ENCODE data around the gene AGAP3. TPM values are rescaled to one million over a fixed set of nuclear protein-coding genes. Genes with fewer than 3 reads are reported as not detected.

The AGAP3 gene
- total RNA-seq, 1 donor from 2014 or later = 156 TPM

GRCh38 chr7:151133986-151134742 is 47.9 kb downstream of the AGAP3 start:
- Mint-ChIP-seq H3K9me3 (ENCODE audit: unreplicated experiment) (no peaks in the 10 kb centered on the region), H3K36me3 (ENCODE audit: low read depth, unreplicated experiment) (peaks cover 17% of the 10 kb centered on the region), H3K27ac (ENCODE audit: unreplicated experiment) (no peak overlapping the region), H3K4me1 (ENCODE audit: low read depth, unreplicated experiment) (peaks cover 2% of the 10 kb centered on the region), H3K4me3 (ENCODE audit: unreplicated experiment) (no peak overlapping the region), H3K27me3 (ENCODE audit: low read depth, unreplicated experiment) (no peaks in the 10 kb centered on the region)
- Histone ChIP-seq H3K9me3 (ENCODE audit: insufficient read depth, low read depth, low read length) (no peaks in the 10 kb centered on the region), H3K4me1 (ENCODE audit: insufficient read depth, low read length) (no peaks in the 10 kb centered on the region), H3K36me3 (ENCODE audit: insufficient read depth, low read length) (peaks cover 16% of the 10 kb centered on the region), H3K4me2 (ENCODE audit: low read length) (no peak overlapping the region), H3K9ac (ENCODE audit: low read length) (no peak overlapping the region), H3K79me2 (ENCODE audit: insufficient read depth, low read length) (no peaks in the 10 kb centered on the region), H3K27ac (ENCODE audit: low read depth, low read length) (no peak overlapping the region), H2AFZ (ENCODE audit: low read depth, low read length) (no peak overlapping the region), H4K20me1 (ENCODE audit: insufficient read depth, low read length) (peaks cover 42% of the 10 kb centered on the region), H3K4me3 (ENCODE audit: insufficient read depth, low read depth, low read length) (no peak overlapping the region), H3K27me3 (ENCODE audit: insufficient read depth, low read length) (no peaks in the 10 kb centered on the region)
- TF ChIP-seq EZH2 (IDR thresholded peaks at IDR 0.05; ENCODE audit: insufficient read depth, low read length) (no peak), CTCF (IDR thresholded peaks at IDR 0.05; ENCODE audit: insufficient read depth, low read depth, low read length) (no peak)
- no peak for DNase-seq (ENCODE audit: low read depth)
- FAIRE-seq = no peak

- no peak overlapping the region for H3K4me3 Mint-ChIP-seq (ENCODE audit: unreplicated experiment)
- no peak for TF ChIP-seq CTCF (IDR thresholded peaks at IDR 0.05; ENCODE audit: insufficient read depth, low read depth, low read length)
- no peak for TF ChIP-seq EZH2 (IDR thresholded peaks at IDR 0.05; ENCODE audit: insufficient read depth, low read length)
- no peak for FAIRE-seq
- no peaks in the 10 kb centered on the region for H3K9me3 Mint-ChIP-seq (ENCODE audit: unreplicated experiment)
- H3K4me2 ChIP-seq (ENCODE audit: low read length) = no peak overlapping the region
- peaks cover 43% of the 10 kb centered on the region for H4K20me1 ChIP-seq (ENCODE audit: insufficient read depth, low read length)
- H3K9ac ChIP-seq (ENCODE audit: low read length) = no peak overlapping the region
- no peaks in the 10 kb centered on the region for H3K4me1 ChIP-seq (ENCODE audit: insufficient read depth, low read length)
- H2AFZ ChIP-seq (ENCODE audit: low read depth, low read length) = no peak overlapping the region
- H3K36me3 Mint-ChIP-seq (ENCODE audit: low read depth, unreplicated experiment) = peaks cover 16% of the 10 kb centered on the region
- H3K27ac ChIP-seq (ENCODE audit: low read depth, low read length) = no peak overlapping the region
- no peaks in the 10 kb centered on the region for H3K27me3 ChIP-seq (ENCODE audit: insufficient read depth, low read length)
- no peaks in the 10 kb centered on the region for H3K79me2 ChIP-seq (ENCODE audit: insufficient read depth, low read length)
- H3K9me3 ChIP-seq (ENCODE audit: insufficient read depth, low read depth, low read length) = no peaks in the 10 kb centered on the region
- peak overlapping the region; percentile 12 for H3K27ac Mint-ChIP-seq (ENCODE audit: unreplicated experiment)
- peaks cover 2% of the 10 kb centered on the region for H3K4me1 Mint-ChIP-seq (ENCODE audit: low read depth, unreplicated experiment)
- H3K36me3 ChIP-seq (ENCODE audit: insufficient read depth, low read length) = peaks cover 16% of the 10 kb centered on the region
- no peak overlapping the region for H3K4me3 ChIP-seq (ENCODE audit: insufficient read depth, low read depth, low read length)
- no peak for DNase-seq (ENCODE audit: low read depth)
- no peaks in the 10 kb centered on the region for H3K27me3 Mint-ChIP-seq (ENCODE audit: low read depth, unreplicated experiment)
Measured at GRCh38 chr7:151134743-151135524, 48.7 kb downstream of the AGAP3 start.

Data from astrocyte (in vitro differentiated cells and primary cell).